Mesenchymal stem cell (in vitro differentiated cells and primary cell): ENCODE results near the gene C3orf20.

Source experiments
- DNase-seq: peaks from one replicate; pipeline ENCODE4 v3.0.0-alpha.2; 2013
- H2AFZ ChIP-seq: one replicate; pipeline ENCODE4 v1.6.1; 2013; ENCODE audit warnings: low read depth, mild to moderate bottlenecking, control low read depth, inconsistent platforms, low read length, moderate library complexity
- H2AK5ac ChIP-seq: 2 replicates; pipeline ENCODE4 v1.6.1; 2013; ENCODE audit warnings: low read length, moderate library complexity, mild to moderate bottlenecking, inconsistent platforms; ENCODE audit not compliant: severe bottlenecking
- H2BK120ac ChIP-seq: one replicate; pipeline ENCODE4 v1.6.1; 2013; ENCODE audit warnings: low read depth, mild to moderate bottlenecking, inconsistent platforms, low read length, moderate library complexity
- H2BK12ac ChIP-seq, 2 experiments: one replicate each; pipeline ENCODE4 v1.6.1; 2013; ENCODE audit warnings: inconsistent platforms in 2 of 2, low read length in 2 of 2, mild to moderate bottlenecking in 2 of 2, moderate library complexity in 2 of 2, control low read depth in 1 of 2
- H2BK15ac ChIP-seq: one replicate; pipeline ENCODE4 v1.6.1; 2013; ENCODE audit warnings: mild to moderate bottlenecking, low read depth, inconsistent platforms; ENCODE audit not compliant: poor library complexity, severe bottlenecking
- H2BK5ac ChIP-seq: 2 replicates; pipeline ENCODE4 v1.6.1; 2013; ENCODE audit warnings: low read depth, mild to moderate bottlenecking, low read length, control low read depth, inconsistent platforms; ENCODE audit not compliant: poor library complexity, severe bottlenecking
- H3K14ac ChIP-seq, 2 experiments: one replicate each; pipeline ENCODE4 v1.6.1; 2013; ENCODE audit warnings: inconsistent platforms in 2 of 2, low read length in 2 of 2, control low read depth in 1 of 2, mild to moderate bottlenecking in 1 of 2, moderate library complexity in 1 of 2
- H3K18ac ChIP-seq, 2 experiments: one replicate each; pipeline ENCODE4 v1.6.1; 2013; ENCODE audit warnings: inconsistent platforms in 2 of 2, low read length in 2 of 2, control low read depth in 1 of 2, low read depth in 1 of 2, mild to moderate bottlenecking in 1 of 2
- H3K23ac ChIP-seq, 2 experiments: one replicate each; pipeline ENCODE4 v1.6.1; 2013; ENCODE audit warnings: inconsistent platforms in 2 of 2, low read length in 2 of 2, mild to moderate bottlenecking in 2 of 2, moderate library complexity in 2 of 2, control low read depth in 1 of 2
- H3K27ac ChIP-seq: 2 replicates; pipeline ENCODE4 v1.5.1; 2013; ENCODE audit warnings: mild to moderate bottlenecking, moderate library complexity, low read length, control low read depth, inconsistent platforms; ENCODE audit not compliant: poor library complexity, severe bottlenecking
- H3K27me3 ChIP-seq, 2 experiments: 2 replicates each; pipeline versions ENCODE4 v1.6.1 to v1.7.0; 2013; ENCODE audit warnings: low read length in 2 of 2, mild to moderate bottlenecking in 2 of 2, moderate library complexity in 2 of 2, control low read depth in 1 of 2, inconsistent platforms in 1 of 2; ENCODE audit not compliant: control insufficient read depth in 1 of 2, insufficient read depth in 1 of 2
- H3K36me3 ChIP-seq, 2 experiments: 2 replicates each; pipeline versions ENCODE4 v1.6.1 to v1.7.0; 2013; ENCODE audit warnings: low read length in 2 of 2, control low read depth in 1 of 2, inconsistent platforms in 1 of 2, low read depth in 1 of 2, mild to moderate bottlenecking in 1 of 2; ENCODE audit not compliant: insufficient read depth in 2 of 2, control insufficient read depth in 1 of 2
- H3K4ac ChIP-seq, 2 experiments: one replicate each; pipeline ENCODE4 v1.6.1; 2013; ENCODE audit warnings: inconsistent platforms in 2 of 2, low read length in 2 of 2, mild to moderate bottlenecking in 2 of 2, moderate library complexity in 2 of 2, control low read depth in 1 of 2, low read depth in 1 of 2
- H3K4me1 ChIP-seq: 2 replicates; pipeline ENCODE4 v1.6.1; 2013; ENCODE audit warnings: low read depth, low read length, control low read depth; ENCODE audit not compliant: control insufficient read depth, insufficient read depth
- H3K4me2 ChIP-seq: 2 replicates; pipeline ENCODE4 v1.6.1; 2013; ENCODE audit warnings: low read length, mild to moderate bottlenecking, inconsistent platforms; ENCODE audit not compliant: poor library complexity, severe bottlenecking
- H3K4me3 ChIP-seq, 2 experiments: 2 replicates each; pipeline versions ENCODE4 v1.5.1 to v1.7.0; 2013; ENCODE audit warnings: low read length in 2 of 2, mild to moderate bottlenecking in 2 of 2, control low read depth in 1 of 2, low read depth in 1 of 2; ENCODE audit not compliant: insufficient read depth in 1 of 2
- H3K79me1 ChIP-seq: replicated peaks from 2 replicates; pipeline ENCODE4 v1.6.1; 2013; ENCODE audit warnings: mild to moderate bottlenecking, control low read depth, low read length, inconsistent platforms; ENCODE audit not compliant: poor library complexity, severe bottlenecking
- H3K9ac ChIP-seq: 2 replicates; pipeline ENCODE4 v1.7.0; 2013; ENCODE audit warnings: mild to moderate bottlenecking, low read length, moderate library complexity
- H3K9me3 ChIP-seq: 2 replicates; pipeline ENCODE4 v1.7.0; 2013; ENCODE audit warnings: mild to moderate bottlenecking, low read length; ENCODE audit not compliant: control insufficient read depth
- H4K8ac ChIP-seq: one replicate; pipeline ENCODE4 v1.6.1; 2013; ENCODE audit warnings: inconsistent platforms, mild to moderate bottlenecking, low read length, moderate library complexity
- H4K91ac ChIP-seq: one replicate; pipeline ENCODE4 v1.6.1; 2013; ENCODE audit warnings: mild to moderate bottlenecking, low read length, inconsistent platforms
- WGBS: methylation state at CpG from one replicate; pipeline ENCODE4 v1.1.7; 2013; ENCODE audit warnings: mixed read lengths; 5-methylcytosine and 5-hydroxymethylcytosine counted together

The C3orf20 gene

GRCh38 chr3:14766428-14767244 lies 91.7 kb downstream of the C3orf20 start:
- Histone ChIP-seq H3K27me3 (peaks cover 0 to 38% of the 10 kb centered on the region in 2 experiments), H2BK12ac (no peak overlapping the region), H3K18ac (no peak overlapping the region), H3K4me3 (no peak overlapping the region), H3K79me1 (no peaks in the 10 kb centered on the region), H3K23ac (no peak overlapping the region), H3K4ac (no peak overlapping the region), H2BK5ac (no peak overlapping the region), H3K9me3 (no peaks in the 10 kb centered on the region), H2BK15ac (no peak overlapping the region), H3K27ac (no peak overlapping the region), H3K4me1 (no peaks in the 10 kb centered on the region), H2AFZ (no peak overlapping the region), H3K4me2 (no peak overlapping the region), H4K8ac (no peak overlapping the region), H2BK120ac (no peak overlapping the region), H3K9ac (no peak overlapping the region), H2AK5ac (no peak overlapping the region), H3K36me3 (no peaks in the 10 kb centered on the region), H4K91ac (no peak overlapping the region), H3K14ac (no peak overlapping the region)
- no peak for DNase-seq
- WGBS = 79% methylated on average over 23 of the region's 23 CpGs

GRCh38 chr3:14767245-14768051 lies 92.5 kb downstream of the C3orf20 start:
- H3K27me3 ChIP-seq = peaks cover 0 to 31% of the 10 kb centered on the region in 2 experiments
- H3K36me3 ChIP-seq = no peaks in the 10 kb centered on the region
- H2AK5ac ChIP-seq = no peak overlapping the region
- no peak overlapping the region for H3K4ac ChIP-seq
- H3K18ac ChIP-seq = no peak overlapping the region
- no peak overlapping the region for H3K27ac ChIP-seq
- no peaks in the 10 kb centered on the region for H3K9me3 ChIP-seq
- no peak overlapping the region for H3K23ac ChIP-seq
- no peak overlapping the region for H2BK120ac ChIP-seq
- H3K14ac ChIP-seq = no peak overlapping the region
- H3K4me1 ChIP-seq = no peaks in the 10 kb centered on the region
- no peak overlapping the region for H3K4me2 ChIP-seq
- no peak overlapping the region for H2BK12ac ChIP-seq
- WGBS = 84% methylated on average over 9 of the region's 9 CpGs
- DNase-seq = no peak
- no peaks in the 10 kb centered on the region for H3K79me1 ChIP-seq
- H2BK15ac ChIP-seq = no peak overlapping the region
- no peak overlapping the region for H2BK5ac ChIP-seq
- H3K9ac ChIP-seq = no peak overlapping the region
- no peak overlapping the region for H4K91ac ChIP-seq
- H2AFZ ChIP-seq = no peak overlapping the region
- H3K4me3 ChIP-seq = no peak overlapping the region
- no peak overlapping the region for H4K8ac ChIP-seq

GRCh38 chr3:14768182-14768790 lies 93.3 kb downstream of the C3orf20 start:
- 80% methylated on average over 11 of the region's 11 CpGs for WGBS
- Histone ChIP-seq H3K14ac (no peak overlapping the region), H4K8ac (no peak overlapping the region), H3K4me1 (no peaks in the 10 kb centered on the region), H3K27ac (no peak overlapping the region), H3K4me2 (no peak overlapping the region), H3K18ac (no peak overlapping the region), H3K27me3 (peaks cover 0 to 26% of the 10 kb centered on the region in 2 experiments), H3K4ac (no peak overlapping the region), H3K79me1 (no peaks in the 10 kb centered on the region), H2BK15ac (no peak overlapping the region), H2BK5ac (no peak overlapping the region), H3K36me3 (no peaks in the 10 kb centered on the region), H3K9me3 (no peaks in the 10 kb centered on the region), H4K91ac (no peak overlapping the region), H2AFZ (no peak overlapping the region), H3K23ac (no peak overlapping the region), H2BK12ac (no peak overlapping the region), H3K4me3 (no peak overlapping the region), H2AK5ac (no peak overlapping the region), H3K9ac (no peak overlapping the region), H2BK120ac (no peak overlapping the region)
- DNase-seq = no peak

GRCh38 chr3:14768881-14769280 lies 93.9 kb downstream of the C3orf20 start:
- no peaks in the 10 kb centered on the region for H3K36me3 ChIP-seq
- H3K79me1 ChIP-seq = no peaks in the 10 kb centered on the region
- 80% methylated on average over 6 of the region's 6 CpGs for WGBS

More at GRCh38 chr3:14768881-14769280, 93.9 kb downstream of the C3orf20 start:
- Histone ChIP-seq H3K23ac (no peak overlapping the region), H2BK5ac (no peak overlapping the region), H2BK15ac (no peak overlapping the region), H3K18ac (no peak overlapping the region), H3K14ac (no peak overlapping the region), H3K9me3 (no peaks in the 10 kb centered on the region), H3K27me3 (peaks cover 0 to 26% of the 10 kb centered on the region in 2 experiments), H2BK12ac (no peak overlapping the region), H4K91ac (no peak overlapping the region), H3K4ac (no peak overlapping the region), H3K9ac (no peak overlapping the region), H4K8ac (no peak overlapping the region), H2AFZ (no peak overlapping the region), H3K27ac (no peak overlapping the region), H3K4me1 (no peaks in the 10 kb centered on the region), H3K4me2 (no peak overlapping the region), H2AK5ac (no peak overlapping the region), H3K4me3 (no peak overlapping the region), H2BK120ac (no peak overlapping the region)
- no peak for DNase-seq
